NCI-H2107 (cell line): ENCODE data around the gene YOD1.
"Not testable (repeated sequence)": the region's sequence is repeated elsewhere in the genome, so short reads cannot be mapped to it uniquely, and the experiment has no call there.

Source experiments
- DNase-seq: peaks from one replicate; lab custom pipeline; 2025; lab: John Stamatoyannopoulos, UW

The YOD1 gene

GRCh38 chr1:207049054-207049453 lies 2.0 kb downstream of the YOD1 start:
- DNase-seq = no peak

GRCh38 chr1:207048041-207048440 lies 3.0 kb downstream of the YOD1 start:
- DNase-seq = no peak

- no peak for DNase-seq
These were observed 3.5 kb downstream of the YOD1 start for GRCh38 chr1:207047505-207047904.

- no peak for DNase-seq
These were observed 5.6 kb downstream of the YOD1 start for GRCh38 chr1:207045453-207045852.

GRCh38 chr1:207041397-207041796 lies 9.6 kb downstream of the YOD1 start:
- not testable (repeated sequence) for DNase-seq

- DNase-seq = no peak
These were observed 10.9 kb downstream of the YOD1 start for GRCh38 chr1:207040181-207040533.

- no peak for DNase-seq
These were observed 11.4 kb downstream of the YOD1 start for GRCh38 chr1:207039380-207040180.

- no peak for DNase-seq
These were observed 14.1 kb downstream of the YOD1 start for GRCh38 chr1:207036865-207037264.

- DNase-seq = no peak
These were observed 15.0 kb downstream of the YOD1 start for GRCh38 chr1:207035877-207036551.

- no peak for DNase-seq
These were observed 16.0 kb downstream of the YOD1 start for GRCh38 chr1:207034998-207035397.

- DNase-seq = no peak
These were observed 16.8 kb downstream of the YOD1 start for GRCh38 chr1:207034208-207034607.

GRCh38 chr1:207033302-207033701 lies 17.7 kb downstream of the YOD1 start:
- DNase-seq = no peak

GRCh38 chr1:207032528-207033017 lies 18.4 kb downstream of the YOD1 start, which contains the start of gene C1orf116:
Gene C1orf116, minus strand, starts transcription at chr1:207032756. Its CDS starts 5,158 bp downstream, at chr1:207027598.
- peak; percentile 31 for DNase-seq

- no peak for DNase-seq
These were observed 19.3 kb downstream of the YOD1 start for GRCh38 chr1:207031632-207032264.

GRCh38 chr1:207031016-207031415 lies 20.0 kb downstream of the YOD1 start:
- DNase-seq = no peak

GRCh38 chr1:207030522-207031009 lies 20.4 kb downstream of the YOD1 start:
- DNase-seq = no peak

GRCh38 chr1:207029701-207030521 lies 21.1 kb downstream of the YOD1 start:
- no peak for DNase-seq

- no peak for DNase-seq
These were observed 21.9 kb downstream of the YOD1 start for GRCh38 chr1:207028884-207029650.

- no peak for DNase-seq
These were observed 23.1 kb downstream of the YOD1 start for GRCh38 chr1:207027921-207028320.

GRCh38 chr1:207027206-207027777 lies 23.7 kb downstream of the YOD1 start:
- DNase-seq = no peak

GRCh38 chr1:207026104-207026534 lies 24.9 kb downstream of the YOD1 start:
- no peak for DNase-seq
